HEK293 (cell line): ENCODE data around the gene MADCAM1.

ENCODE experiments used
- KLF16 ChIP-seq: fragments of 450-650 bp; formaldehyde crosslinking; IDR thresholded peaks from 2 replicates; pipeline ENCODE4 v1.5.1; 2017; ENCODE audit warnings: missing biosample characterization, missing genetic modification characterization
- KLF17 ChIP-seq: fragments of 450-650 bp; formaldehyde crosslinking; IDR thresholded peaks from 2 replicates; pipeline ENCODE4 v1.5.1; 2016; ENCODE audit warnings: missing biosample characterization, missing genetic modification characterization
- PBX3 ChIP-seq: sonication (generic); formaldehyde crosslinking; IDR thresholded peaks from 2 replicates; pipeline ENCODE4 v1.8.1; 2022; ENCODE audit warnings: mild to moderate bottlenecking, moderate library complexity, missing genetic modification reagents
- REPIN1 ChIP-seq: fragments of 450-650 bp; formaldehyde crosslinking; IDR thresholded peaks from 2 replicates; pipeline ENCODE4 v1.5.1; 2017; ENCODE audit warnings: missing biosample characterization, missing genetic modification characterization, low read depth
- SP3 ChIP-seq: fragments of 450-650 bp; formaldehyde crosslinking; IDR thresholded peaks from 2 replicates; pipeline ENCODE4 v1.5.1; 2016; ENCODE audit warnings: missing biosample characterization, missing genetic modification characterization
- ZBTB48 ChIP-seq: fragments of 450-650 bp; formaldehyde crosslinking; IDR thresholded peaks from 2 replicates; pipeline ENCODE4 v1.5.1; 2016; ENCODE audit warnings: missing biosample characterization, missing genetic modification characterization
- ZNF140 ChIP-seq: fragments of 450-650 bp; formaldehyde crosslinking; IDR thresholded peaks from 2 replicates; pipeline ENCODE4 v1.5.1; 2016; ENCODE audit warnings: missing biosample characterization, missing genetic modification characterization
- ZNF18 ChIP-seq: fragments of 450-650 bp; formaldehyde crosslinking; IDR thresholded peaks from 2 replicates; pipeline ENCODE4 v1.5.1; 2016; ENCODE audit warnings: missing biosample characterization, missing genetic modification characterization
- ZNF266 ChIP-seq: fragments of 450-650 bp; formaldehyde crosslinking; IDR thresholded peaks from 2 replicates; pipeline ENCODE4 v1.5.1; 2016; ENCODE audit warnings: missing biosample characterization, missing genetic modification characterization, low read depth
- ZNF354C ChIP-seq: fragments of 450-650 bp; formaldehyde crosslinking; IDR thresholded peaks from 2 replicates; pipeline ENCODE4 v1.5.1; 2016; ENCODE audit warnings: missing biosample characterization, missing genetic modification characterization, low read depth, borderline replicate concordance
- ZNF391 ChIP-seq: fragments of 450-650 bp; formaldehyde crosslinking; IDR thresholded peaks from 2 replicates; pipeline ENCODE4 v1.5.1; 2016; ENCODE audit warnings: low read depth, missing biosample characterization, missing genetic modification characterization, borderline replicate concordance
- ZNF394 ChIP-seq: fragments of 450-650 bp; formaldehyde crosslinking; IDR thresholded peaks from 2 replicates; pipeline ENCODE4 v1.5.1; 2016; ENCODE audit warnings: missing biosample characterization, missing genetic modification characterization, mild to moderate bottlenecking, moderate library complexity, borderline replicate concordance
- ZNF501 ChIP-seq: fragments of 450-650 bp; formaldehyde crosslinking; IDR thresholded peaks from 2 replicates; pipeline ENCODE4 v1.5.1; 2016; ENCODE audit warnings: missing biosample characterization, missing genetic modification characterization
- ZNF561 ChIP-seq: fragments of 450-650 bp; IDR thresholded peaks from 2 replicates; pipeline ENCODE4 v1.5.1; 2018; ENCODE audit warnings: missing biosample characterization, missing genetic modification characterization, borderline replicate concordance
- ZNF585B ChIP-seq: fragments of 450-650 bp; formaldehyde crosslinking; IDR thresholded peaks from 2 replicates; pipeline ENCODE4 v1.5.1; 2016; ENCODE audit warnings: missing biosample characterization, missing genetic modification characterization
- ZNF621 ChIP-seq: fragments of 450-650 bp; formaldehyde crosslinking; IDR thresholded peaks from 2 replicates; pipeline ENCODE4 v1.5.1; 2017; ENCODE audit warnings: missing biosample characterization, missing genetic modification characterization
- ZNF626 ChIP-seq: fragments of 450-650 bp; sonication (Bioruptor Pico); formaldehyde crosslinking; IDR thresholded peaks from 2 replicates; pipeline ENCODE4 v1.5.1; 2018; ENCODE audit warnings: missing biosample characterization, missing genetic modification characterization, inconsistent platforms
- ZNF658 ChIP-seq: fragments of 450-650 bp; formaldehyde crosslinking; IDR thresholded peaks from 2 replicates; pipeline ENCODE4; 2016; ENCODE audit warnings: missing biosample characterization, missing genetic modification characterization
- ZNF660 ChIP-seq: fragments of 450-650 bp; IDR thresholded peaks from 2 replicates; pipeline ENCODE4 v1.5.1; 2018; ENCODE audit warnings: missing biosample characterization, mild to moderate bottlenecking, missing genetic modification characterization
- ZNF692 ChIP-seq: fragments of 450-650 bp; formaldehyde crosslinking; IDR thresholded peaks from 2 replicates; pipeline ENCODE4 v1.5.1; 2016; ENCODE audit warnings: missing biosample characterization, missing genetic modification characterization
- TF ChIP-seq, protein P1 (sequence below): fragments of 450-650 bp; formaldehyde crosslinking; IDR thresholded peaks from 2 replicates; pipeline ENCODE4 v1.5.1; 2016; ENCODE audit warnings: missing biosample characterization, missing genetic modification characterization
- TF ChIP-seq, protein P2 (sequence below): fragments of 450-650 bp; formaldehyde crosslinking; IDR thresholded peaks from 2 replicates; pipeline ENCODE4 v1.5.1; 2016; ENCODE audit warnings: missing biosample characterization, missing genetic modification characterization
- TF ChIP-seq, protein P3 (sequence below): fragments of 450-650 bp; formaldehyde crosslinking; IDR thresholded peaks from 2 replicates; pipeline ENCODE4 v1.5.1; 2016; ENCODE audit warnings: missing biosample characterization, missing genetic modification characterization, borderline replicate concordance

MADCAM1 gene

DNA sequence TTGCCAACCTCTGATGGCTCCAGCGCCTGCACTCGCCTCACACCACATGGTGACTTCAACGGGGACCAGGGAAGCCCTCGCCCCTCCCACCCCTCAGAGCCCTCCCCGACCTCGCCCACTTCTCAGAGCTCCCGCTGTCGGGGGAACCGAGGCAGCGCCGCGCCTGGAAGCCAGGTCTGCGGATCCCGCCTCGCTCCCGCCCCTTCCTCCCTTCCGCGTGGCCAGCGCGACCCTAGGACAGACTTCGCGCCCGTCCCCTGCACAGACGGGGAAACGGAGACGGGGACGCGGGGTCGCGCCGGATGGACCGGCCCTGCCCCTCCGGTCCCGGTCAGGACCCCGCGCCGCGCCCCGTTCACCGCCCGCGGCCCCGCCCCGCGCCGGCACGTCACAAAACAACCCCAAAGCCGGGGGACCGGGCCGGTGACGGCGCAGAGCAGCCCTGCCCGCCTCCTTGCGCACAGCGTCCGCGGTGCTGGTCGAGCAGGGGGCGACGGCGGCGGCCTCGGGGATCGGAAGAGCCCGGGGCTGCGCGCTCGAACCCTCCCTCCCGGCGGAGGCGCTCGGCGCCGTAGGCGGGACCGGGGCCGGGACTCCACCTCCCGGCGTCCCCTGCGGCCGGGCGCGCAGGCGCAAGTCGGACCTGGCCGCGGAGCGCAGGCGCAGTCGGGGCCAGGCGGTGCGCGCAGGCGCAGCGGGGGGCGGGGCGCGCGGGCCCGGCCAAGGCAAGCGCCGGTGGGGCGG is 34.9 kb downstream of the MADCAM1 start (continued):
- TF ChIP-seq PBX3, result peak; percentile 81; the same call in 1 of the 2 replicates
- TF ChIP-seq ZNF394, result no peak
- TF ChIP-seq ZNF561 (tag by site-specific recombination), result peak; percentile 46; the same call in 1 of the 2 replicates
- TF ChIP-seq ZNF266 (tag by site-specific recombination), result no peak
- TF ChIP-seq, protein P1, sequence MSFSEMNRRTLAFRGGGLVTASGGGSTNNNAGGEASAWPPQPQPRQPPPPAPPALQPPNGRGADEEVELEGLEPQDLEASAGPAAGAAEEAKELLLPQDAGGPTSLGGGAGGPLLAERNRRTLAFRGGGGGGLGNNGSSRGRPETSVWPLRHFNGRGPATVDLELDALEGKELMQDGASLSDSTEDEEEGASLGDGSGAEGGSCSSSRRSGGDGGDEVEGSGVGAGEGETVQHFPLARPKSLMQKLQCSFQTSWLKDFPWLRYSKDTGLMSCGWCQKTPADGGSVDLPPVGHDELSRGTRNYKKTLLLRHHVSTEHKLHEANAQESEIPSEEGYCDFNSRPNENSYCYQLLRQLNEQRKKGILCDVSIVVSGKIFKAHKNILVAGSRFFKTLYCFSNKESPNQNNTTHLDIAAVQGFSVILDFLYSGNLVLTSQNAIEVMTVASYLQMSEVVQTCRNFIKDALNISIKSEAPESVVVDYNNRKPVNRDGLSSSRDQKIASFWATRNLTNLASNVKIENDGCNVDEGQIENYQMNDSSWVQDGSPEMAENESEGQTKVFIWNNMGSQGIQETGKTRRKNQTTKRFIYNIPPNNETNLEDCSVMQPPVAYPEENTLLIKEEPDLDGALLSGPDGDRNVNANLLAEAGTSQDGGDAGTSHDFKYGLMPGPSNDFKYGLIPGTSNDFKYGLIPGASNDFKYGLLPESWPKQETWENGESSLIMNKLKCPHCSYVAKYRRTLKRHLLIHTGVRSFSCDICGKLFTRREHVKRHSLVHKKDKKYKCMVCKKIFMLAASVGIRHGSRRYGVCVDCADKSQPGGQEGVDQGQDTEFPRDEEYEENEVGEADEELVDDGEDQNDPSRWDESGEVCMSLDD (tag by site-specific recombination), result peak; percentile 47; the same call in 1 of the 2 replicates
- TF ChIP-seq, protein P2, sequence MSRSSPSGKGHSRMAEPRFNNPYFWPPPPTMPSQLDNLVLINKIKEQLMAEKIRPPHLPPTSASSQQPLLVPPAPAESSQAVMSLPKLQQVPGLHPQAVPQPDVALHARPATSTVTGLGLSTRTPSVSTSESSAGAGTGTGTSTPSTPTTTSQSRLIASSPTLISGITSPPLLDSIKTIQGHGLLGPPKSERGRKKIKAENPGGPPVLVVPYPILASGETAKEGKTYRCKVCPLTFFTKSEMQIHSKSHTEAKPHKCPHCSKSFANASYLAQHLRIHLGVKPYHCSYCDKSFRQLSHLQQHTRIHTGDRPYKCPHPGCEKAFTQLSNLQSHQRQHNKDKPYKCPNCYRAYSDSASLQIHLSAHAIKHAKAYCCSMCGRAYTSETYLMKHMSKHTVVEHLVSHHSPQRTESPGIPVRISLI (tag by site-specific recombination), result no peak
- 0 out of 2 replicates have a peak, but pooled peaks have one; percentile 17 for TF ChIP-seq ZNF660 (tag by site-specific recombination)
- no peak for TF ChIP-seq KLF17
- peak; percentile 82 for TF ChIP-seq SP3 (tag by site-specific recombination)
- no peak for TF ChIP-seq ZNF626 (tag by site-specific recombination)
- TF ChIP-seq ZNF140, result no peak
- TF ChIP-seq, protein P3, sequence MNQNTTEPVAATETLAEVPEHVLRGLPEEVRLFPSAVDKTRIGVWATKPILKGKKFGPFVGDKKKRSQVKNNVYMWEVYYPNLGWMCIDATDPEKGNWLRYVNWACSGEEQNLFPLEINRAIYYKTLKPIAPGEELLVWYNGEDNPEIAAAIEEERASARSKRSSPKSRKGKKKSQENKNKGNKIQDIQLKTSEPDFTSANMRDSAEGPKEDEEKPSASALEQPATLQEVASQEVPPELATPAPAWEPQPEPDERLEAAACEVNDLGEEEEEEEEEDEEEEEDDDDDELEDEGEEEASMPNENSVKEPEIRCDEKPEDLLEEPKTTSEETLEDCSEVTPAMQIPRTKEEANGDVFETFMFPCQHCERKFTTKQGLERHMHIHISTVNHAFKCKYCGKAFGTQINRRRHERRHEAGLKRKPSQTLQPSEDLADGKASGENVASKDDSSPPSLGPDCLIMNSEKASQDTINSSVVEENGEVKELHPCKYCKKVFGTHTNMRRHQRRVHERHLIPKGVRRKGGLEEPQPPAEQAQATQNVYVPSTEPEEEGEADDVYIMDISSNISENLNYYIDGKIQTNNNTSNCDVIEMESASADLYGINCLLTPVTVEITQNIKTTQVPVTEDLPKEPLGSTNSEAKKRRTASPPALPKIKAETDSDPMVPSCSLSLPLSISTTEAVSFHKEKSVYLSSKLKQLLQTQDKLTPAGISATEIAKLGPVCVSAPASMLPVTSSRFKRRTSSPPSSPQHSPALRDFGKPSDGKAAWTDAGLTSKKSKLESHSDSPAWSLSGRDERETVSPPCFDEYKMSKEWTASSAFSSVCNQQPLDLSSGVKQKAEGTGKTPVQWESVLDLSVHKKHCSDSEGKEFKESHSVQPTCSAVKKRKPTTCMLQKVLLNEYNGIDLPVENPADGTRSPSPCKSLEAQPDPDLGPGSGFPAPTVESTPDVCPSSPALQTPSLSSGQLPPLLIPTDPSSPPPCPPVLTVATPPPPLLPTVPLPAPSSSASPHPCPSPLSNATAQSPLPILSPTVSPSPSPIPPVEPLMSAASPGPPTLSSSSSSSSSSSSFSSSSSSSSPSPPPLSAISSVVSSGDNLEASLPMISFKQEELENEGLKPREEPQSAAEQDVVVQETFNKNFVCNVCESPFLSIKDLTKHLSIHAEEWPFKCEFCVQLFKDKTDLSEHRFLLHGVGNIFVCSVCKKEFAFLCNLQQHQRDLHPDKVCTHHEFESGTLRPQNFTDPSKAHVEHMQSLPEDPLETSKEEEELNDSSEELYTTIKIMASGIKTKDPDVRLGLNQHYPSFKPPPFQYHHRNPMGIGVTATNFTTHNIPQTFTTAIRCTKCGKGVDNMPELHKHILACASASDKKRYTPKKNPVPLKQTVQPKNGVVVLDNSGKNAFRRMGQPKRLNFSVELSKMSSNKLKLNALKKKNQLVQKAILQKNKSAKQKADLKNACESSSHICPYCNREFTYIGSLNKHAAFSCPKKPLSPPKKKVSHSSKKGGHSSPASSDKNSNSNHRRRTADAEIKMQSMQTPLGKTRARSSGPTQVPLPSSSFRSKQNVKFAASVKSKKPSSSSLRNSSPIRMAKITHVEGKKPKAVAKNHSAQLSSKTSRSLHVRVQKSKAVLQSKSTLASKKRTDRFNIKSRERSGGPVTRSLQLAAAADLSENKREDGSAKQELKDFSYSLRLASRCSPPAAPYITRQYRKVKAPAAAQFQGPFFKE (tag by site-specific recombination), result no peak
- no peak for TF ChIP-seq ZNF658 (tag by site-specific recombination)
- no peak for TF ChIP-seq ZNF391 (tag by site-specific recombination)
- TF ChIP-seq REPIN1 (tag by site-specific recombination), result no peak
- no peak; the same call in 1 of the 2 replicates for TF ChIP-seq KLF16 (tag by site-specific recombination)
- TF ChIP-seq ZNF692 (tag by site-specific recombination), result 0 out of 2 replicates have a peak, but pooled peaks have one; percentile 31
- no peak for TF ChIP-seq ZNF621 (tag by site-specific recombination)
- TF ChIP-seq ZNF501, result no peak
- no peak for TF ChIP-seq ZNF354C (tag by site-specific recombination)
- no peak for TF ChIP-seq ZNF585B
- no peak for TF ChIP-seq ZNF18
- no peak for TF ChIP-seq ZBTB48
